ENCODE measurements around the gene ARHGAP42.

ARHGAP42 gene

GRCh38 chr11:100835854-100836253 is 148.8 kb downstream of the ARHGAP42 start:
- TF ChIP-seq CTCF (IDR thresholded peaks at IDR 0.05; ENCODE audit: low read depth, low read length), result no peak
- Histone ChIP-seq H3K27ac (no peak overlapping the region), H3K9me3 (ENCODE audit: severe bottlenecking) (no peaks in the 10 kb centered on the region), H3K27me3 (ENCODE audit: insufficient read depth, low read depth, severe bottlenecking) (no peaks in the 10 kb centered on the region), H3K4me3 (ENCODE audit: low read depth, low read length) (no peak overlapping the region), H3K36me3 (no peaks in the 10 kb centered on the region)
- no peak for DNase-seq

GRCh38 chr11:100837311-100837710 is 150.2 kb downstream of the ARHGAP42 start:
- DNase-seq, result no peak
- Histone ChIP-seq H3K36me3 (no peaks in the 10 kb centered on the region), H3K9me3 (ENCODE audit: severe bottlenecking) (no peaks in the 10 kb centered on the region), H3K4me3 (ENCODE audit: low read depth, low read length) (no peak overlapping the region), H3K27me3 (ENCODE audit: insufficient read depth, low read depth, severe bottlenecking) (no peaks in the 10 kb centered on the region), H3K27ac (no peak overlapping the region)
- no peak for TF ChIP-seq CTCF (IDR thresholded peaks at IDR 0.05; ENCODE audit: low read depth, low read length)

- no peaks in the 10 kb centered on the region for H3K9me3 ChIP-seq (ENCODE audit: severe bottlenecking)
- no peak for TF ChIP-seq CTCF (IDR thresholded peaks at IDR 0.05; ENCODE audit: low read depth, low read length)
- no peak for DNase-seq
- H3K27me3 ChIP-seq (ENCODE audit: insufficient read depth, low read depth, severe bottlenecking), result no peaks in the 10 kb centered on the region
- H3K4me3 ChIP-seq (ENCODE audit: low read depth, low read length), result no peak overlapping the region
- no peaks in the 10 kb centered on the region for H3K36me3 ChIP-seq
- H3K27ac ChIP-seq, result no peak overlapping the region
Measured at GRCh38 chr11:100841711-100842407, 154.8 kb downstream of the ARHGAP42 start.

GRCh38 chr11:100847696-100848216 is 160.7 kb downstream of the ARHGAP42 start:
- H3K27ac ChIP-seq, result no peak overlapping the region
- no peaks in the 10 kb centered on the region for H3K9me3 ChIP-seq (ENCODE audit: severe bottlenecking)
- no peak for DNase-seq
- no peak overlapping the region for H3K4me3 ChIP-seq (ENCODE audit: low read depth, low read length)
- TF ChIP-seq CTCF (IDR thresholded peaks at IDR 0.05; ENCODE audit: low read depth, low read length), result no peak
- no peaks in the 10 kb centered on the region for H3K27me3 ChIP-seq (ENCODE audit: insufficient read depth, low read depth, severe bottlenecking)
- no peaks in the 10 kb centered on the region for H3K36me3 ChIP-seq

- Histone ChIP-seq H3K9me3 (ENCODE audit: severe bottlenecking) (no peaks in the 10 kb centered on the region), H3K4me3 (ENCODE audit: low read depth, low read length) (no peak overlapping the region), H3K27me3 (ENCODE audit: insufficient read depth, low read depth, severe bottlenecking) (no peaks in the 10 kb centered on the region), H3K27ac (no peak overlapping the region), H3K36me3 (no peaks in the 10 kb centered on the region)
- no peak for DNase-seq
- no peak for TF ChIP-seq CTCF (IDR thresholded peaks at IDR 0.05; ENCODE audit: low read depth, low read length)
Measured at GRCh38 chr11:100849009-100849900, 162.2 kb downstream of the ARHGAP42 start.
